ENCODE data around the gene ZNF84. TPM values are rescaled to one million over a fixed set of nuclear protein-coding genes. Genes with fewer than 3 reads are reported as not detected.

Gene ZNF84
- total RNA-seq, 1 donor from 2014 or later, result 102 TPM

DNA sequence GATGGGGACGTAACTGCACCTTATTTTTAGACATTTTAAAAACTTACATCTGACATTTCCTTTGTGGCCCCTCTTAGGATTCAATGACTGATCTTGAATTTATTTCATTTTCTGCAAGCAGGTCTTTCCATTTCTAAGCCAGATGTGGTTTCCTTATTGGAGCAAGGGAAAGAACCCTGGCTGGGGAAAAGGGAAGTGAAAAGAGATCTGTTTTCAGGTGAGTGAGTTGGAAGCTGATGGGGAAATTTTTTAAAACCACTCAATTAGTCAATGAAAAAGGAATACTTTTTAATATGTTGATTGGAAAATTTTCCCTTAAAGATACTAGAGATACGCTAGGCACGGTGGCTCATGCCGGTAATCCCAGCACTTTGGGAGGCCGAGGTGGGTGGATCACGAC, 46.0 kb downstream of the ZNF84 start:
- Mint-ChIP-seq H3K27ac (peak overlapping the region; percentile 87), H3K9me3 (ENCODE audit: low read depth) (peaks cover 44% of the 10 kb centered on the region), H3K4me3 (ENCODE audit: low read depth) (peak overlapping the region; percentile 5), H3K4me1 (ENCODE audit: low read depth) (no peaks in the 10 kb centered on the region), H3K36me3 (ENCODE audit: insufficient read depth) (peaks cover 68% of the 10 kb centered on the region), H3K27me3 (no peaks in the 10 kb centered on the region)
- TF ChIP-seq, protein P1, sequence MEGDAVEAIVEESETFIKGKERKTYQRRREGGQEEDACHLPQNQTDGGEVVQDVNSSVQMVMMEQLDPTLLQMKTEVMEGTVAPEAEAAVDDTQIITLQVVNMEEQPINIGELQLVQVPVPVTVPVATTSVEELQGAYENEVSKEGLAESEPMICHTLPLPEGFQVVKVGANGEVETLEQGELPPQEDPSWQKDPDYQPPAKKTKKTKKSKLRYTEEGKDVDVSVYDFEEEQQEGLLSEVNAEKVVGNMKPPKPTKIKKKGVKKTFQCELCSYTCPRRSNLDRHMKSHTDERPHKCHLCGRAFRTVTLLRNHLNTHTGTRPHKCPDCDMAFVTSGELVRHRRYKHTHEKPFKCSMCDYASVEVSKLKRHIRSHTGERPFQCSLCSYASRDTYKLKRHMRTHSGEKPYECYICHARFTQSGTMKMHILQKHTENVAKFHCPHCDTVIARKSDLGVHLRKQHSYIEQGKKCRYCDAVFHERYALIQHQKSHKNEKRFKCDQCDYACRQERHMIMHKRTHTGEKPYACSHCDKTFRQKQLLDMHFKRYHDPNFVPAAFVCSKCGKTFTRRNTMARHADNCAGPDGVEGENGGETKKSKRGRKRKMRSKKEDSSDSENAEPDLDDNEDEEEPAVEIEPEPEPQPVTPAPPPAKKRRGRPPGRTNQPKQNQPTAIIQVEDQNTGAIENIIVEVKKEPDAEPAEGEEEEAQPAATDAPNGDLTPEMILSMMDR (IDR thresholded peaks at IDR 0.05; ENCODE audit: unreplicated experiment), result no peak
- DNase-seq (ENCODE audit: low spot score, unreplicated experiment), result no peak

DNA sequence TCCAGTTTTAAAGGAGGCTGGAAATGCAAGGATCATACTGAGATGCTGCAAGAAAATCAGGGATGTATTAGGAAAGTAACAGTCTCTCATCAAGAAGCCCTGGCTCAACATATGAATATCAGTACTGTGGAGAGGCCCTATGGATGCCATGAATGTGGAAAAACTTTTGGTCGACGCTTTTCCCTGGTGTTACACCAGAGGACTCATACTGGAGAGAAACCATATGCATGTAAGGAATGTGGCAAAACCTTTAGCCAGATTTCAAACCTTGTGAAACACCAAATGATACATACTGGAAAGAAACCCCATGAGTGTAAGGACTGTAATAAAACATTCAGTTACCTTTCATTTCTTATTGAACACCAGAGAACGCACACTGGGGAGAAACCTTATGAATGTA, 68.3 kb downstream of the ZNF84 start:
- no peak for DNase-seq (ENCODE audit: low spot score, unreplicated experiment)
- peaks cover 95% of the 10 kb centered on the region for H3K36me3 Mint-ChIP-seq (ENCODE audit: insufficient read depth)
- no peak overlapping the region for H3K4me3 Mint-ChIP-seq (ENCODE audit: low read depth)
- TF ChIP-seq, protein P1 (IDR thresholded peaks at IDR 0.05; ENCODE audit: unreplicated experiment), result no peak
- no peaks in the 10 kb centered on the region for H3K4me1 Mint-ChIP-seq (ENCODE audit: low read depth)
- H3K27ac Mint-ChIP-seq, result peak overlapping the region; percentile 81
- no peaks in the 10 kb centered on the region for H3K27me3 Mint-ChIP-seq
- peaks cover 70% of the 10 kb centered on the region for H3K9me3 Mint-ChIP-seq (ENCODE audit: low read depth)

DNA sequence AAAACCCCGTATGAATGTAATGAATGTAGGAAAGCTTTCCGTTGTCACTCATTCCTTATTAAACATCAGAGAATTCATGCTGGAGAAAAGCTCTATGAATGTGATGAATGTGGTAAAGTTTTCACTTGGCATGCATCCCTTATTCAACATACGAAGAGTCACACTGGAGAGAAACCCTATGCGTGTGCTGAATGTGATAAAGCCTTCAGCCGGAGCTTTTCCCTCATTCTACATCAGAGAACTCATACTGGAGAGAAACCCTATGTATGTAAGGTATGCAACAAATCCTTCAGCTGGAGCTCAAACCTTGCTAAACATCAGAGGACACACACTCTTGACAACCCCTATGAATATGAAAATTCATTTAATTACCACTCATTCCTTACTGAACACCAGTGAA, 68.9 kb downstream of the ZNF84 start:
- Mint-ChIP-seq H3K27ac (peak overlapping the region; percentile 71), H3K27me3 (no peaks in the 10 kb centered on the region), H3K4me1 (ENCODE audit: low read depth) (no peaks in the 10 kb centered on the region), H3K9me3 (ENCODE audit: low read depth) (peaks cover 66% of the 10 kb centered on the region), H3K36me3 (ENCODE audit: insufficient read depth) (peaks cover 92% of the 10 kb centered on the region), H3K4me3 (ENCODE audit: low read depth) (no peak overlapping the region)
- TF ChIP-seq, protein P1 (IDR thresholded peaks at IDR 0.05; ENCODE audit: unreplicated experiment), result no peak
- no peak for DNase-seq (ENCODE audit: low spot score, unreplicated experiment)

DNA sequence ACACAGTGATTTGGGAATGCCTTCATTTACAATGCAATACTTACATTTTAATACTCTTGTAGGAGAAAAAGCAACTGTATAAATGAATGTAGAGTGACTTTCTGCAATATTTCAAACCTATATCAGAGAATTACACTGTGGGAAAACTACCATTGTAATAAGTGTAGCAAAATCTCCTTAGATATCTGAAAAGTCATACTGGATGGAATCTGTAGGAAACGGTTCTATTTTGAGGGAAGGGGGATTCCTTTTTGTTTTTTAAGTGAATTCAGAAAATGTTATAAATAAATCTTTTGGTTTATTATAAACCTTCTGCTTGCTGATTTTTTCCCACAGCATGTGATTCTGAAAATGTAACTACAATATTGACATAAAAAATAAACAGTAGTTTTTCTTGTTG, 69.8 kb downstream of the ZNF84 start:
- no peaks in the 10 kb centered on the region for H3K4me1 Mint-ChIP-seq (ENCODE audit: low read depth)
- peaks cover 88% of the 10 kb centered on the region for H3K36me3 Mint-ChIP-seq (ENCODE audit: insufficient read depth)
- TF ChIP-seq, protein P1 (IDR thresholded peaks at IDR 0.05; ENCODE audit: unreplicated experiment), result no peak
- H3K27ac Mint-ChIP-seq, result no peak overlapping the region
- DNase-seq (ENCODE audit: low spot score, unreplicated experiment), result no peak
- no peaks in the 10 kb centered on the region for H3K27me3 Mint-ChIP-seq
- no peak overlapping the region for H3K4me3 Mint-ChIP-seq (ENCODE audit: low read depth)
- H3K9me3 Mint-ChIP-seq (ENCODE audit: low read depth), result peaks cover 64% of the 10 kb centered on the region

DNA sequence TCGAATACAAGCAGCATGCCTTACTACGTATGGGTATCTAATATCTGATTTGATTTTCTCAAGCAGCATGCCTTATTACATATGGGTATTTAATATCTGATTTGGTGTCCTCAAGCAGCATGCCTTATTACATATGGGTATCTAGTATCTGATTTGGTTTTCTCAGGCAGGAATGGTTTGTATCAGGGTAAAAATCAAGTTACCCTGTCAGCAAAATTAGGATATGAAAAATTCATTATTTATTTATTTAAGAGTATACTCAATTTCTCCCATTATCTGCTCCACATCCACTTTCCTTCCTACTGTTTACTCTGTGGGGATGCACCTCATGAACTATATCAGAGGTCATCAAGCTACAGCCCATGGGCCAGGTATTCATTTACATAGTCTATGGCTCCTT, 70.8 kb downstream of the ZNF84 start:
- Mint-ChIP-seq H3K27me3 (no peaks in the 10 kb centered on the region), H3K9me3 (ENCODE audit: low read depth) (peaks cover 64% of the 10 kb centered on the region), H3K27ac (peak overlapping the region; percentile 71), H3K4me3 (ENCODE audit: low read depth) (no peak overlapping the region), H3K36me3 (ENCODE audit: insufficient read depth) (peaks cover 84% of the 10 kb centered on the region), H3K4me1 (ENCODE audit: low read depth) (no peaks in the 10 kb centered on the region)
- TF ChIP-seq, protein P1 (IDR thresholded peaks at IDR 0.05; ENCODE audit: unreplicated experiment), result no peak
- DNase-seq (ENCODE audit: low spot score, unreplicated experiment), result no peak

Other genes with a start within 250 kb of the ZNF84 start
- gene GOLGA3, start 208.6 kb upstream of the ZNF84 start, total RNA-seq, result 44.6 and 47.5 TPM in 2 replicates
- 48.1 and 51.4 TPM in 2 replicates for gene CHFR, start 149.9 kb upstream of the ZNF84 start, total RNA-seq
- gene ZNF605, start 81.2 kb upstream of the ZNF84 start, total RNA-seq, result 28.7 and 28.8 TPM in 2 replicates
- gene ZNF26, start 51.1 kb upstream of the ZNF84 start, total RNA-seq, result 12.9 and 13.4 TPM in 2 replicates
- gene ZNF140, start 43.4 kb downstream of the ZNF84 start, total RNA-seq, result 28.5 and 30.2 TPM in 2 replicates
- gene ZNF891, start 92.8 kb downstream of the ZNF84 start, total RNA-seq, result 5.9 and 6.8 TPM in 2 replicates
- 24.6 and 26.1 TPM in 2 replicates for gene ZNF10, start 93.1 kb downstream of the ZNF84 start, total RNA-seq
- gene ZNF268, start 144.0 kb downstream of the ZNF84 start, total RNA-seq, result 33.1 and 34.5 TPM in 2 replicates
- gene ANHX, start 198.4 kb downstream of the ZNF84 start, total RNA-seq, result not detected in 2 replicates

Data from progenitor cell of endocrine pancreas (in vitro differentiated cells).